ENCODE results near the gene PLEKHH2.

DNA sequence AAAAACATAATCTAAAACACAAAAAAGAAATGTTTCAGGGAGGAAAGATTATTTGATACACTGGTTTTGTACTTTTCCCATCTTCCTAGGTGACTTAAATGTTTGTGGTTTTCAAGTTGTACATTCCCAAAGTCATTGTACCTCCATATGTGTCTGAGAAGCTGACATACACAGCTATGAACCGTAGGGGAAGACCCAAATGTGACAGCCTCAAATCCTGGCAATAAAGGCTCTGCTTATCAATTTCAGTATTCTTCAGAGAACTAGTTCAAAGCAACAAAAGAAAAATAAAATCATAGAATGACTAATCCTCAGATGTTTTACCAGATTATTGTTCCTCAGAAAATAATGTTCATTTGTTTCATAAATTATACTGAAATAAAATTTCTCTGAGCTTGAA, 139.3 kb downstream of the PLEKHH2 start:
- no peak for TF ChIP-seq POLR2A (IDR thresholded peaks at IDR 0.05)
- no peak for TF ChIP-seq CTCF (IDR thresholded peaks at IDR 0.05)
